Keratinocyte (primary cell): ENCODE measurements around the gene TNRC6A. TPM values are rescaled to one million over a fixed set of nuclear protein-coding genes. Genes with fewer than 3 reads are reported as not detected.

Experiments used
- DNase-seq: peaks from one replicate; pipeline ENCODE4 v3.0.0-alpha.2; 2011; ENCODE audit warnings: low read depth, missing footprints, low spot score
- FAIRE-seq: peaks from 2 replicates; lab custom pipeline; 2011; peaks lifted over from hg19 to GRCh38; lab: Jason Lieb, UNC
- H2AFZ ChIP-seq: 2 replicates; pipeline ENCODE4 v1.6.0; 2012; ENCODE audit warnings: low read length, control low read depth, inconsistent platforms; ENCODE audit not compliant: control insufficient read depth
- H3K27ac ChIP-seq: 2 replicates; pipeline ENCODE4 v1.5.1; 2011; ENCODE audit warnings: low read length; ENCODE audit not compliant: control insufficient read depth, insufficient read depth
- H3K27me3 ChIP-seq: 3 replicates; pipeline ENCODE4 v1.6.0; 2011; ENCODE audit warnings: low read length; ENCODE audit not compliant: control insufficient read depth, insufficient read depth; ENCODE audit errors: extremely low read depth
- H3K36me3 ChIP-seq, 2 experiments: 2 replicates in 1 of 2; 3 replicates in 1 of 2; pipeline ENCODE4 v1.5.1; 2011; ENCODE audit warnings: low read length in 2 of 2, mild to moderate bottlenecking in 1 of 2; ENCODE audit not compliant: control insufficient read depth in 2 of 2, insufficient read depth in 2 of 2; ENCODE audit errors: extremely low read depth in 1 of 2
- H3K4me1 ChIP-seq: 3 replicates; pipeline ENCODE4 v1.5.1; 2011; ENCODE audit warnings: low read length; ENCODE audit not compliant: control insufficient read depth, insufficient read depth; ENCODE audit errors: extremely low read depth
- H3K4me2 ChIP-seq: 3 replicates; pipeline ENCODE4 v1.6.0; 2011; ENCODE audit warnings: low read depth, low read length; ENCODE audit not compliant: control insufficient read depth, insufficient read depth; ENCODE audit errors: extremely low read depth
- H3K4me3 ChIP-seq, 3 experiments: fragments of 200-600 bp in 1 of 3; sonication (generic) in 1 of 3; 2 replicates in 2 of 3; 3 replicates in 1 of 3; pipeline ENCODE4 v1.5.1; 2011 to 2016; ENCODE audit warnings: low read length in 3 of 3, mild to moderate bottlenecking in 3 of 3, control low read depth in 2 of 3, inconsistent platforms in 1 of 3, low read depth in 1 of 3, mixed read lengths in 1 of 3, mixed run types in 1 of 3, moderate library complexity in 1 of 3; ENCODE audit not compliant: control insufficient read depth in 2 of 3, insufficient read depth in 2 of 3; ENCODE audit errors: extremely low read depth in 1 of 3
- H3K79me2 ChIP-seq: 2 replicates; pipeline ENCODE4 v1.6.0; 2012; ENCODE audit warnings: low read length; ENCODE audit not compliant: control insufficient read depth, insufficient read depth
- H3K9ac ChIP-seq: 3 replicates; pipeline ENCODE4 v1.6.0; 2011; ENCODE audit warnings: low read length; ENCODE audit not compliant: control insufficient read depth, insufficient read depth; ENCODE audit errors: extremely low read depth
- H3K9me1 ChIP-seq: 3 replicates; pipeline ENCODE4 v1.6.0; 2011; ENCODE audit warnings: low read length; ENCODE audit not compliant: control insufficient read depth, insufficient read depth; ENCODE audit errors: extremely low read depth
- H3K9me3 ChIP-seq: 2 replicates; pipeline ENCODE4 v1.5.1; 2012; ENCODE audit warnings: low read depth, low read length; ENCODE audit not compliant: control insufficient read depth
- H4K20me1 ChIP-seq: 3 replicates; pipeline ENCODE4 v1.6.0; 2011; ENCODE audit warnings: low read length; ENCODE audit not compliant: control insufficient read depth, insufficient read depth; ENCODE audit errors: extremely low read depth
- CTCF ChIP-seq, 3 experiments: IDR thresholded peaks in 1 of 3; conservative IDR thresholded peaks in 1 of 3; optimal IDR thresholded peaks in 1 of 3; 2 replicates in 2 of 3; 3 replicates in 1 of 3; pipeline versions ENCODE3 to v1.5.1; 2011; ENCODE audit warnings: low read length in 3 of 3, mild to moderate bottlenecking in 3 of 3, moderate library complexity in 2 of 3, control low read depth in 1 of 3, inconsistent platforms in 1 of 3; ENCODE audit not compliant: insufficient read depth in 2 of 3; ENCODE audit errors: extremely low read depth in 1 of 3
- EZH2 ChIP-seq: IDR thresholded peaks from one replicate; pipeline ENCODE4 v1.6.1; 2012; ENCODE audit warnings: inconsistent platforms, mild to moderate bottlenecking, low read length, moderate library complexity
- dilution Hi-C: fragments of 300-500 bp; cut with MboI; formaldehyde crosslinking; loops from one replicate; pipeline ENCODE4 v1.7.0; 2020; ENCODE audit warnings: low sequenced_read_pairs; ENCODE audit not compliant: extremely low pct_ligation_motif_present
- polyA plus RNA-seq, 5 experiments: library from polyadenylated mRNA; depleted of rRNA in 3 of 5; stranded (reverse) in 3 of 5; stranded (forward) in 1 of 5; unstranded in 1 of 5; fragments of >200 nt; gene quantifications; 1 replicate in 1 of 5; 2 replicates in 3 of 5; 3 replicates in 1 of 5; pipeline versions ENCODE4 v1.2.1 to v1.2.3, GENCODE V29; 2011 to 2012; ENCODE audit warnings: missing spikeins in 2 of 5, low read depth in 1 of 5, low replicate concordance in 1 of 5

TNRC6A gene
- polyA plus RNA-seq, 1 donor (not counting 4 experiments of a cell fraction or from before 2014, with no cell fraction given) = 23.3 TPM

GRCh38 chr16:24721830-24722238, 7.6 kb upstream of the TNRC6A start:
- Histone ChIP-seq H3K36me3 (no peaks in the 10 kb centered on the region), H2AFZ (no peak overlapping the region), H4K20me1 (no peaks in the 10 kb centered on the region), H3K9me3 (peaks cover 3% of the 10 kb centered on the region), H3K4me2 (no peak overlapping the region), H3K9me1 (no peaks in the 10 kb centered on the region), H3K27ac (no peak overlapping the region), H3K9ac (no peak overlapping the region), H3K79me2 (no peaks in the 10 kb centered on the region), H3K27me3 (no peaks in the 10 kb centered on the region), H3K4me3 (no peak overlapping the region), H3K4me1 (peaks cover 8% of the 10 kb centered on the region)
- FAIRE-seq (no peak), DNase-seq (peak; percentile 62)
- dilution Hi-C loops = no loop called here
- TF ChIP-seq EZH2 (no peak), CTCF (optimal IDR thresholded peaks at IDR 0.05 in 1 of 3, IDR thresholded peaks at IDR 0.05 in 1 of 3, conservative IDR thresholded peaks at IDR 0.05 in 1 of 3; ENCODE audit: extremely low read depth in 1 of 3, insufficient read depth in 2 of 3, low read length in 3 of 3) (no peak)

GRCh38 chr16:24723663-24724062, 5.8 kb upstream of the TNRC6A start:
- H2AFZ ChIP-seq = no peak overlapping the region
- no peak overlapping the region for H3K27ac ChIP-seq
- peaks cover under 1% of the 10 kb centered on the region for H3K79me2 ChIP-seq
- DNase-seq (no peak), FAIRE-seq (peak; percentile 62)
- no peaks in the 10 kb centered on the region for H3K36me3 ChIP-seq
- TF ChIP-seq CTCF (optimal IDR thresholded peaks at IDR 0.05 in 1 of 3, IDR thresholded peaks at IDR 0.05 in 1 of 3, conservative IDR thresholded peaks at IDR 0.05 in 1 of 3; ENCODE audit: extremely low read depth in 1 of 3, insufficient read depth in 2 of 3, low read length in 3 of 3) (no peak), EZH2 (no peak)
- no peak overlapping the region for H3K9ac ChIP-seq
- H3K4me3 ChIP-seq = no peak overlapping the region
- H3K4me1 ChIP-seq = peaks cover 12% of the 10 kb centered on the region
- no peaks in the 10 kb centered on the region for H3K9me1 ChIP-seq
- peaks cover 3% of the 10 kb centered on the region for H3K9me3 ChIP-seq
- dilution Hi-C loops = no loop called here
- no peaks in the 10 kb centered on the region for H3K27me3 ChIP-seq
- no peaks in the 10 kb centered on the region for H4K20me1 ChIP-seq
- no peak overlapping the region for H3K4me2 ChIP-seq
